A549 (cell line): ENCODE measurements around the gene ZNF474. TPM values are rescaled to one million over a fixed set of nuclear protein-coding genes. Genes with fewer than 3 reads are reported as not detected.

Experiments used
- ATAC-seq, 2 experiments: fragments of 200-7000 bp in 1 of 2; fragments of >200 bp in 1 of 2; cut with Nextera tagmentation in 1 of 2; cut with Tn5 transposase in 1 of 2; 3 replicates each; pipeline versions ENCODE4 v1.8.0 to v1.9.1; 2018 to 2020; ENCODE audit warnings: mild to moderate bottlenecking in 1 of 2, moderate library complexity in 1 of 2
- CTCF ChIA-PET: fragments of 300-600 bp; sonication (Branson Sonifier 250); formaldehyde crosslinking; extraction: SDS; loops from one replicate; lab custom pipeline; 2021; ENCODE audit warnings: antibody characterized with exemption, inconsistent platforms; lab: Yijun Ruan, JAX
- POLR2A ChIA-PET: fragments of 350-600 bp; formaldehyde crosslinking; extraction: SDS; loops from one replicate; lab custom pipeline; 2021; ENCODE audit warnings: antibody characterized with exemption, inconsistent platforms; lab: Yijun Ruan, JAX
- DNase-seq, 2 experiments: peaks; one replicate each; pipeline versions ENCODE4 v3.0.0 to v3.0.0-alpha.2; 2011 to 2016; ENCODE audit warnings: low read depth in 1 of 2, low spot score in 1 of 2
- FAIRE-seq: peaks from 2 replicates; lab custom pipeline; 2011; peaks lifted over from hg19 to GRCh38; lab: Jason Lieb, UNC
- H3K27ac ChIP-seq, 2 experiments: fragments of >200 bp; sonication (Bioruptor Twin); formaldehyde crosslinking; 3 replicates each; pipeline ENCODE4 v1.5.1; 2016 to 2017
- H3K4me1 ChIP-seq: fragments of >200 bp; sonication (Bioruptor Twin); formaldehyde crosslinking; 3 replicates; pipeline ENCODE4 v1.6.1; 2016
- H3K4me2 ChIP-seq: fragments of >200 bp; sonication (Bioruptor Twin); formaldehyde crosslinking; 3 replicates; pipeline ENCODE4 v1.6.1; 2016
- H3K4me3 ChIP-seq: fragments of >200 bp; sonication (Bioruptor Twin); formaldehyde crosslinking; 3 replicates; pipeline ENCODE4 v1.5.1; 2016
- H3K9me3 ChIP-seq: fragments of >200 bp; sonication (Bioruptor Twin); formaldehyde crosslinking; 3 replicates; pipeline ENCODE4 v1.6.1; 2016
- CBX2 ChIP-seq: fragments of 200-600 bp; sonication (generic); IDR thresholded peaks from 2 replicates; pipeline ENCODE4 v1.6.1; 2016; ENCODE audit warnings: low read depth, mild to moderate bottlenecking, borderline replicate concordance
- CEBPB ChIP-seq, 2 experiments: fragments of >200 bp in 1 of 2; sonication (Bioruptor Twin) in 1 of 2; formaldehyde crosslinking in 1 of 2; IDR thresholded peaks; 2 replicates each; pipeline ENCODE4 v1.6.1; 2012 to 2016
- CHD2 ChIP-seq: fragments of 150-350 bp; IDR thresholded peaks from 2 replicates; pipeline ENCODE4 v1.6.1; 2014; ENCODE audit warnings: low read length; ENCODE audit not compliant: partially characterized antibody
- EP300 ChIP-seq, 2 experiments: fragments of >200 bp; sonication (Bioruptor Twin); formaldehyde crosslinking; IDR thresholded peaks; 2 replicates in 1 of 2; 3 replicates in 1 of 2; pipeline ENCODE4 v1.6.1; 2016 to 2017
- ESRRA ChIP-seq: fragments of 150-350 bp; IDR thresholded peaks from 2 replicates; pipeline ENCODE4 v1.6.1; 2014; ENCODE audit warnings: mild to moderate bottlenecking, low read length, borderline replicate concordance
- FOXS1 ChIP-seq: fragments of 250-450 bp; sonication (Bioruptor Pico); IDR thresholded peaks from 2 replicates; pipeline ENCODE4 v1.5.0; 2020; ENCODE audit warnings: mild to moderate bottlenecking, moderate library complexity
- GATA3 ChIP-seq: IDR thresholded peaks from 2 replicates; pipeline ENCODE4 v1.6.1; 2012; ENCODE audit warnings: borderline replicate concordance
- HDAC2 ChIP-seq: fragments of 200-600 bp; sonication (generic); IDR thresholded peaks from 2 replicates; pipeline ENCODE4 v1.6.1; 2016
- HOXA7 ChIP-seq: fragments of 250-450 bp; sonication (Bioruptor Pico); IDR thresholded peaks from 2 replicates; pipeline ENCODE4 v1.5.0; 2020; ENCODE audit warnings: mild to moderate bottlenecking, moderate library complexity
- HOXB5 ChIP-seq: fragments of 250-450 bp; sonication (Bioruptor Pico); IDR thresholded peaks from 2 replicates; pipeline ENCODE4 v1.5.0; 2020; ENCODE audit warnings: mild to moderate bottlenecking, moderate library complexity
- KDM5A ChIP-seq: fragments of 200-600 bp; sonication (generic); IDR thresholded peaks from 2 replicates; pipeline ENCODE4 v1.6.1; 2016; ENCODE audit warnings: antibody characterized with exemption, mild to moderate bottlenecking
- POLR2AphosphoS2 ChIP-seq: conservative IDR thresholded peaks from 2 replicates; pipeline ENCODE4 v1.6.1; 2012; ENCODE audit warnings: low read length, improper control_type of control experiment, inconsistent platforms
- RFX5 ChIP-seq: fragments of 450-650 bp; IDR thresholded peaks from 2 replicates; pipeline ENCODE4 v1.7.1; 2014; ENCODE audit warnings: antibody characterized with exemption, mild to moderate bottlenecking, moderate library complexity
- RNF2 ChIP-seq: fragments of 200-600 bp; sonication (generic); IDR thresholded peaks from 2 replicates; pipeline ENCODE4 v1.6.1; 2016; ENCODE audit warnings: low read depth, mild to moderate bottlenecking, antibody characterized with exemption, moderate library complexity, borderline replicate concordance
- SREBF2 ChIP-seq: fragments of 450-650 bp; IDR thresholded peaks from 2 replicates; pipeline ENCODE4 v1.6.1; 2014; ENCODE audit warnings: mild to moderate bottlenecking, moderate library complexity
- TFCP2L1 ChIP-seq: fragments of 250-450 bp; sonication (Bioruptor Pico); IDR thresholded peaks from 2 replicates; pipeline ENCODE4 v1.5.0; 2021; ENCODE audit warnings: mild to moderate bottlenecking
- ZSCAN20 ChIP-seq: fragments of 250-450 bp; sonication (Bioruptor Pico); IDR thresholded peaks from 2 replicates; pipeline ENCODE4 v1.8.0; 2022; ENCODE audit warnings: mild to moderate bottlenecking, moderate library complexity
- WGBS: methylation state at CpG from one replicate; pipeline ENCODE4 v1.1.6; 2017; ENCODE audit errors: missing lambda C conversion rate; 5-methylcytosine and 5-hydroxymethylcytosine counted together
- polyA plus RNA-seq, 4 experiments: library from polyadenylated mRNA; depleted of rRNA in 3 of 4; stranded (reverse); fragments of >200 nt; fragmentation: RNase III in 1 of 4; extraction: RNeasy Plus Mini Kit Qiagen cat#74134 plus additional on column Dnase treatment in 1 of 4; gene quantifications; 2 replicates in 3 of 4; 3 replicates in 1 of 4; pipeline ENCODE4 v1.2.3, GENCODE V29; 2011 to 2017
- TF ChIP-seq, protein P1 (sequence below): IDR thresholded peaks from 2 replicates; pipeline ENCODE4 v1.6.1; 2012
- TF ChIP-seq, protein P2 (sequence below): IDR thresholded peaks from 2 replicates; pipeline ENCODE4 v1.6.1; 2012
- TF ChIP-seq, protein P3 (sequence below): fragments of 450-650 bp; IDR thresholded peaks from 2 replicates; pipeline ENCODE4 v1.6.1; 2014; ENCODE audit warnings: antibody characterized with exemption
- TF ChIP-seq, protein P4 (sequence below): fragments of >200 bp; sonication (Bioruptor Twin); formaldehyde crosslinking; IDR thresholded peaks from 3 replicates; pipeline ENCODE4 v1.6.1; 2016
- TF ChIP-seq, protein P5 (sequence below): fragments of 250-450 bp; sonication (Bioruptor Pico); IDR thresholded peaks from 2 replicates; pipeline ENCODE4 v1.5.0; 2021; ENCODE audit warnings: mild to moderate bottlenecking, moderate library complexity, borderline replicate concordance

ZNF474 gene
- polyA plus RNA-seq, 2 of the 4 experiments (the other 2 are of a cell fraction), result 0.15 to 0.30 TPM

DNA sequence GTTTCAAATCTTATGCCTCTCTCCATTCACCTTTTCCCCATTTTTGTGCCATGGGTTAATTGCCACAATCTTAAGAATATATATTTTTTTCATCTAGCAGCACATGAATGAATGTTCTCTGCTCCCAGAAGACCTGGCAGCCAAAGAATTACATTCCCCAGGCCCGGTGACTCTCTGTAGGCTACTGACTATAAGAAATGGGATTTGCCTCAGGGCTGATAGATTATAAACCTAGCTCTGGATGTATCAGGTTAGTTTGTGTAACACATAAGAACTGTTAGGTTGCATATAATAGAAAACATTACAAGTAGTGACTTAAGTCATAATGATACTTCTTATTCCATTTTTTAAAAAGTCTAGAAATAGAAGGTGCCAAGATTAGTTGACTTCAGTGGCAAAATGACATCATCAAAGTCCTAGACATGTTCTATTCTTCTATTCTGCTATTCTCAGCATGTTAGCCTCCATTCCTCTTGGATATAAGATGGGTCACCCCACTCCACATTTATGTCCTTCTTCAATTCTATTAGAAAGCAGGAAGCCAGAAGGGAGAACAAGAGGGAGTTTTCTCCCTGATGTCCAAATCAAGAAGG lies 10.9 kb upstream of the ZNF474 start:
- DNase-seq (no peak), ATAC-seq (no peak), FAIRE-seq (no peak)
- TF ChIP-seq, protein P1, sequence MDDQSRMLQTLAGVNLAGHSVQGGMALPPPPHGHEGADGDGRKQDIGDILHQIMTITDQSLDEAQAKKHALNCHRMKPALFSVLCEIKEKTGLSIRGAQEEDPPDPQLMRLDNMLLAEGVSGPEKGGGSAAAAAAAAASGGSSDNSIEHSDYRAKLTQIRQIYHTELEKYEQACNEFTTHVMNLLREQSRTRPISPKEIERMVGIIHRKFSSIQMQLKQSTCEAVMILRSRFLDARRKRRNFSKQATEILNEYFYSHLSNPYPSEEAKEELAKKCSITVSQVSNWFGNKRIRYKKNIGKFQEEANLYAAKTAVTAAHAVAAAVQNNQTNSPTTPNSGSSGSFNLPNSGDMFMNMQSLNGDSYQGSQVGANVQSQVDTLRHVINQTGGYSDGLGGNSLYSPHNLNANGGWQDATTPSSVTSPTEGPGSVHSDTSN, result no peak
- TF ChIP-seq, protein P2, sequence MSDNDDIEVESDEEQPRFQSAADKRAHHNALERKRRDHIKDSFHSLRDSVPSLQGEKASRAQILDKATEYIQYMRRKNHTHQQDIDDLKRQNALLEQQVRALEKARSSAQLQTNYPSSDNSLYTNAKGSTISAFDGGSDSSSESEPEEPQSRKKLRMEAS, result no peak
- TF ChIP-seq CHD2, result no peak
- no peak for TF ChIP-seq HOXA7 (CRISPR knock-in tag)
- TF ChIP-seq, protein P3, sequence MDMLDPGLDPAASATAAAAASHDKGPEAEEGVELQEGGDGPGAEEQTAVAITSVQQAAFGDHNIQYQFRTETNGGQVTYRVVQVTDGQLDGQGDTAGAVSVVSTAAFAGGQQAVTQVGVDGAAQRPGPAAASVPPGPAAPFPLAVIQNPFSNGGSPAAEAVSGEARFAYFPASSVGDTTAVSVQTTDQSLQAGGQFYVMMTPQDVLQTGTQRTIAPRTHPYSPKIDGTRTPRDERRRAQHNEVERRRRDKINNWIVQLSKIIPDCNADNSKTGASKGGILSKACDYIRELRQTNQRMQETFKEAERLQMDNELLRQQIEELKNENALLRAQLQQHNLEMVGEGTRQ, result no peak
- H3K4me1 ChIP-seq, result no peaks in the 10 kb centered on the region
- POLR2A ChIA-PET, result no interaction called here
- CTCF ChIA-PET, result interaction anchor here (0.8 to 1.0 kb wide), 2 partner anchors 10 to 38 kb away, joined by 3 to 6 read pairs; no protein-coding TSS in a partner anchor
- no peak overlapping the region for H3K27ac ChIP-seq
- no peak overlapping the region for H3K4me2 ChIP-seq
- H3K4me3 ChIP-seq, result no peak overlapping the region
- no peaks in the 10 kb centered on the region for H3K9me3 ChIP-seq
- 43% methylated on average over 1 of the region's 1 CpG for WGBS

DNA sequence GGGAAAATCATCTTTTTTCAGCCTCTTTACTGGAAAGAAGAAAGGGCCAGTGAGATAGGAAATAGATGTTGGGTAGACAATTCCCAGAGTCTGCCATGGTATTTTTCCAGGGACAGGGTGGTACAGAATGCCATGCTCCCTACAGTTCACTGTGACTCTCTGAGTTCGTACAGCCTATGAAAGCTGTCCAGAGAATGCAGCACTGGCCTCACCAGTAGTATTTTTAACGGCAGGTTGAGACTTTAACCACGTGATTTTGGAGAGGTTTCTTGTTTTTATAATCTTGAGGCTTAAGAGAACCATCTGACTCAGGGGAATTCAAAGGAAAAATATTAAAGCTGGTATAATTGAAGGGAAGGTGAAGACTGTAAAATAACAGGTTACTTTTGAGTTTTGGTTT lies 10.1 kb upstream of the ZNF474 start:
- no peak overlapping the region for H3K4me2 ChIP-seq

DNA sequence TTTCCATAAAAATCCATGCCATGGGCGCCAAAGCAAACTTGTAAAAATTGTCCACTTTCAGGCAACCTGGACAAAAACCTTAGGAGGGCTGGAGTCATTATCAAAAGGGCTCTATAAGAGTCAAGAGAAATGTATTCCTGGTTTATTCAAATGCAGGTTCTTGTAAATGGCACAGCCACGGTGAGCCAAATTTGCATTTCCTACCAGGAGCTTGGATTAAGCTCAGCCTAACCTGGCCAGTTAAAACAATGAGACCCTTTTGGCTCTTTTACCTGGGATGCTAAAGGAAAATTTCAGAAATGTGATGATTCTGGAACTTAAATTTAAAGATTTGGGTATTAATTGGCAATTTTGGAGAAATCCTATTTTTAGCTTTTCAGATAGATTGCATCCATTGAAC lies 8.9 kb upstream of the ZNF474 start:
- Histone ChIP-seq H3K27ac (no peak overlapping the region), H3K4me2 (no peak overlapping the region), H3K4me3 (no peak overlapping the region), H3K9me3 (no peaks in the 10 kb centered on the region), H3K4me1 (no peaks in the 10 kb centered on the region)
- ChIA-PET POLR2A (no interaction called here), CTCF (interaction anchor here (1.2 kb wide), 1 partner anchor 12 kb away, joined by 3 read pairs; no protein-coding TSS in a partner anchor)
- DNase-seq (no peak), FAIRE-seq (no peak), ATAC-seq (no peak)
- whole genome bisulfite sequencing, result 74% methylated on average over 2 of the region's 2 CpGs
- TF ChIP-seq HDAC2 (no peak), CEBPB (IDR thresholded peaks at IDR 0.05) (no peak), RNF2 (no peak), GATA3 (no peak)
- TF ChIP-seq, protein P4, sequence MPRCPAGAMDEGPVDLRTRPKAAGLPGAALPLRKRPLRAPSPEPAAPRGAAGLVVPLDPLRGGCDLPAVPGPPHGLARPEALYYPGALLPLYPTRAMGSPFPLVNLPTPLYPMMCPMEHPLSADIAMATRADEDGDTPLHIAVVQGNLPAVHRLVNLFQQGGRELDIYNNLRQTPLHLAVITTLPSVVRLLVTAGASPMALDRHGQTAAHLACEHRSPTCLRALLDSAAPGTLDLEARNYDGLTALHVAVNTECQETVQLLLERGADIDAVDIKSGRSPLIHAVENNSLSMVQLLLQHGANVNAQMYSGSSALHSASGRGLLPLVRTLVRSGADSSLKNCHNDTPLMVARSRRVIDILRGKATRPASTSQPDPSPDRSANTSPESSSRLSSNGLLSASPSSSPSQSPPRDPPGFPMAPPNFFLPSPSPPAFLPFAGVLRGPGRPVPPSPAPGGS, result no peak
- TF ChIP-seq, all 56 proteins: peak for 0

More for the DNA sequence above, 10.1 kb upstream of the ZNF474 start:
- FAIRE-seq, result no peak
- TF ChIP-seq ZSCAN20 (CRISPR knock-in tag) (no peak), RFX5 (no peak), HOXB5 (CRISPR knock-in tag) (no peak), ESRRA (no peak), GATA3 (no peak), TFCP2L1 (CRISPR knock-in tag) (no peak), EP300 (IDR thresholded peaks at IDR 0.05) (no peak), SREBF2 (no peak), CBX2 (no peak), CHD2 (no peak), FOXS1 (no peak), POLR2AphosphoS2 (no peak), KDM5A (no peak)
- TF ChIP-seq, protein P5, sequence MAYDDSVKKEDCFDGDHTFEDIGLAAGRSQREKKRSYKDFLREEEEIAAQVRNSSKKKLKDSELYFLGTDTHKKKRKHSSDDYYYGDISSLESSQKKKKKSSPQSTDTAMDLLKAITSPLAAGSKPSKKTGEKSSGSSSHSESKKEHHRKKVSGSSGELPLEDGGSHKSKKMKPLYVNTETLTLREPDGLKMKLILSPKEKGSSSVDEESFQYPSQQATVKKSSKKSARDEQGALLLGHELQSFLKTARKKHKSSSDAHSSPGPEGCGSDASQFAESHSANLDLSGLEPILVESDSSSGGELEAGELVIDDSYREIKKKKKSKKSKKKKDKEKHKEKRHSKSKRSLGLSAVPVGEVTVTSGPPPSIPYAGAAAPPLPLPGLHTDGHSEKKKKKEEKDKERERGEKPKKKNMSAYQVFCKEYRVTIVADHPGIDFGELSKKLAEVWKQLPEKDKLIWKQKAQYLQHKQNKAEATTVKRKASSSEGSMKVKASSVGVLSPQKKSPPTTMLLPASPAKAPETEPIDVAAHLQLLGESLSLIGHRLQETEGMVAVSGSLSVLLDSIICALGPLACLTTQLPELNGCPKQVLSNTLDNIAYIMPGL (CRISPR knock-in tag), result no peak
- TF ChIP-seq, protein P4, result no peak
- TF ChIP-seq, protein P1, result no peak
- ChIA-PET CTCF (no interaction called here), POLR2A (no interaction called here)
- no peak overlapping the region for H3K4me3 ChIP-seq
- no peak for ATAC-seq
- no peak overlapping the region for H3K27ac ChIP-seq
- H3K9me3 ChIP-seq, result no peaks in the 10 kb centered on the region
- DNase-seq, result no peak
- WGBS, result 52% methylated on average over 3 of the region's 3 CpGs
- no peaks in the 10 kb centered on the region for H3K4me1 ChIP-seq
